ENCODE measurements around the gene GPRC6A. TPM values are rescaled to one million over a fixed set of nuclear protein-coding genes. Genes with fewer than 3 reads are reported as not detected.

The GPRC6A gene
- total RNA-seq, 4 donors from 2014 or later = not detected

DNA sequence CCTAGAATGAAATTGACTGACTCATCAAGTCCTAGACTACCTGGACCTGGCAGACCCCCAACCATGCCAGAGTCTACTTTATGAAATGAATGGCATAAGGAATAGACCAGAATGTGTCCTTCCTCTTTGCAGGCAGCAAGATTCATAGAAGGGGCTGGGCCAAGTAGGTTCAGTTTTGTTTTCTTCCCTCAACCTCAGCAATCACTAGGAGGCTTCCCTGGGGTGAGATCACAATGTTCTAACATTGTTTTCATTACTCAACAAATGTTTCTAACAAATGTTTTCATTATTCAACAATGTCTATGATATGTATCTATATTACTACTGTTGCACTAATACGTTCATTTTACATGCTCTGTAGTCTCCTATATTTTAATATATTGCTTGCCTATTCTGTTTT, 55.0 kb downstream of the GPRC6A start:
- TF ChIP-seq, protein P1, sequence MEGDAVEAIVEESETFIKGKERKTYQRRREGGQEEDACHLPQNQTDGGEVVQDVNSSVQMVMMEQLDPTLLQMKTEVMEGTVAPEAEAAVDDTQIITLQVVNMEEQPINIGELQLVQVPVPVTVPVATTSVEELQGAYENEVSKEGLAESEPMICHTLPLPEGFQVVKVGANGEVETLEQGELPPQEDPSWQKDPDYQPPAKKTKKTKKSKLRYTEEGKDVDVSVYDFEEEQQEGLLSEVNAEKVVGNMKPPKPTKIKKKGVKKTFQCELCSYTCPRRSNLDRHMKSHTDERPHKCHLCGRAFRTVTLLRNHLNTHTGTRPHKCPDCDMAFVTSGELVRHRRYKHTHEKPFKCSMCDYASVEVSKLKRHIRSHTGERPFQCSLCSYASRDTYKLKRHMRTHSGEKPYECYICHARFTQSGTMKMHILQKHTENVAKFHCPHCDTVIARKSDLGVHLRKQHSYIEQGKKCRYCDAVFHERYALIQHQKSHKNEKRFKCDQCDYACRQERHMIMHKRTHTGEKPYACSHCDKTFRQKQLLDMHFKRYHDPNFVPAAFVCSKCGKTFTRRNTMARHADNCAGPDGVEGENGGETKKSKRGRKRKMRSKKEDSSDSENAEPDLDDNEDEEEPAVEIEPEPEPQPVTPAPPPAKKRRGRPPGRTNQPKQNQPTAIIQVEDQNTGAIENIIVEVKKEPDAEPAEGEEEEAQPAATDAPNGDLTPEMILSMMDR (IDR thresholded peaks at IDR 0.05; ENCODE audit: low read depth) = no peak

DNA sequence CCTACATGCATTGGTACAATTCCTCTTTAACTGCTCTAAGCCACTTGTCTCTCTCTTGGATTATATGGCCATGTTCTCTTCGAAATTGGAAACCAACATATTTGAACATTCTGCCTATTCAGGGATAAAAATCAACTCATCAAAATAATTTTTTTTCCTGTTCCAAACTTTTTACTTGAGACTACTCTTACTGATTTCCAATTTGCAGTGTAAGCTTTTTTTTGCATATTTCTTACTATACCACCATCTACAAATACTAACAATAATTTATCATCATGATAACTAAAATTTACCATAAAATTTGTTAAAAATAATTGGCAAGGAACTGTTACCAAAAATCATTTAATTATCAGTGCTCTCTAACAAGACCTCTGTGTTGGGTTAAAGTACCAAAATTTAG, 56.4 kb downstream of the GPRC6A start:
- TF ChIP-seq, protein P1 (IDR thresholded peaks at IDR 0.05; ENCODE audit: low read depth) = no peak

DNA sequence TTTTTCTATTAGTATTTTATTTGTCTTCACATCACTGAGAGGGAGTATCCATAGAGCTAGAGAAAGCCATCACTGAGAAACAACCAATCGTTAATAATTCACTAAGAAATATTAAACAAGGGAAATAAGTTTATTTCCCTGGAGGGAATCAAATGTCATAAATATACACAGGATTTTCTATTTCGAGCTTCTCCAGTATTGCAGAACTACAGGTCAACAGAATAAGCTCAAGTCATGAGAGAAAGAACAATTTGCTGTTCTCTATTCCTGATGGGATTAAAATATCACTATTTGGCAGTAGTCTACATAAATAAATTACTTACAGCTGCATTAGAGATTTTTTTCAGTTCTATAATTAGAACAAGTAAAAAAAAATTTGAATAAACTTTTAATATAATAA, 61.2 kb downstream of the GPRC6A start:
- TF ChIP-seq, protein P1 (IDR thresholded peaks at IDR 0.05; ENCODE audit: low read depth) = no peak

DNA sequence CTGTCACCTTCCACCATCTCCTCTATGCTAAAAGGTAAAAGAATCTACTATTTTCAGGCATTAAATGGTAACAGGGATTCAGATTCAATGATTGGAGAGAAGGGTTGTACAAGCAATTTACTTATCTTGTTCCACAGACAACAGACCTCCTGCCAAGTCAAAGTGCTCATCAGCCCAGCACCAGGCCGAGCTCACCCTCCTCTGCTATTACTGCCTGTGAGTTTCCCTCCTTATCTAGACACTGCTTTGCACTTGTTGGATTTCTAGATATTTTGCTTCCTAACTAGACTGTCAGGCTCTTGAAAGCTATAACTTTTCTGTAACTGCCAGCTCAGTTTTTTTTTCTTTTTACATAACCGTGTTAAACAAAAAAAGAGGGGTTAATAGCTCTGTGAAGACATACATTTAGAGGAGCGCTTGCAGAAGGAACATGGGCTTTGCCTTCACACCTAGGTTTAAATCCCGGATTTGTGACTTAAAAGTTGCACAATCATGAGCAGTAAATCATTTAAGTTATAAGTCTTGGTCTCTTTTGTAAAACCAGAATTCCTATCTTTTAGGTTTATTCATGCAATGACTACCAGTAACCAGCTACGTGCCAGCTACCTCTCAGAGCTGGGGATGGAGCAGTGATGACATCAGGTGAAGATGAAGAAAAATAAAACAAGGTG, 62.2 kb downstream of the GPRC6A start:
- TF ChIP-seq, protein P1 (IDR thresholded peaks at IDR 0.05; ENCODE audit: low read depth) = no peak

DNA sequence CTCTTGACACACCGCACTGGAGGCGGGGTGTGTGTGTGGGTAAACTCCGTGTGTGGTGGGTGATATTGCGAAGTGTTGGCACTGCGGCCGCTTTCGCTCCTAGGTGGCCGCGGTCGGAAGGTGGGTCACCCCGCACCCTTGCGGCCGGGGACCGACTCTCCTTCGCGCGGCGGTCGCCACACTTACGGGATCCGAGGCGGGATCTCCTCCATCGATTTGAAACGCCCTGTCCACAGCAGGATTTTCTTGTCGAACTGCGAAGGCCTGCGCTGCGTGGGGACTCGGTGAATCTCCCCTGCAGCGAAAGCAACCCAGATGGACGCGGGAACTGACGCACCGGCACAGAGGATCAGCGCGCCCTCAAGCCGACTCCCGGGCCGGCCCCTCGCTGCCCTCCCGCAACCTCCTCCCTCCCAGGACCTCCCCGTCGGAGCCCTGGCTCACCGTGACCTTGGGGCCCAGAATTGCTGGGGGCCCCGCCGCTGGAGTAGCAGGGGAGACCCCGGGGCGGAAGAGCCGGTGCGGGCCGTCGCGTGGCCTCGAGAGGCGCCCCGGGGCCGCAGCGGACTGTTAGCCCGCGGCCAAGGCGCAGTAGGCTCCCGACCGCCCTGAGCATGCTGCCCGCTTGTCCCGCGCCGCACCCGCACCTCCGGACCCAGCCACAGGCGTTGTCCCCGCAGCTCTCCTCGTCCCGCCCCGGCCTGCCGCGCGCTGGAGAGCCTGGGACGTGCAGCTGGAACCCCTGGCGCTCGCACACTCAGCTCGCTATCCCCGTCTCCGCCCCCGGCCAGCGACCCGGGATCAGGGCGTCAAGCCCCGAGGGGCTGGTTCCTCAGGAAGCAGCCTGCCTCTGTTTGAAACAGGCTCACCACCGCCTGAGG, 63.7 kb downstream of the GPRC6A start, which contains the start of gene FAM162B:
TSS of gene FAM162B (minus strand) at position 759 of the 881 bp plus-strand sequence. CDS start at position 616, 143 bp downstream.
- TF ChIP-seq, protein P1 (IDR thresholded peaks at IDR 0.05; ENCODE audit: low read depth) = no peak

DNA sequence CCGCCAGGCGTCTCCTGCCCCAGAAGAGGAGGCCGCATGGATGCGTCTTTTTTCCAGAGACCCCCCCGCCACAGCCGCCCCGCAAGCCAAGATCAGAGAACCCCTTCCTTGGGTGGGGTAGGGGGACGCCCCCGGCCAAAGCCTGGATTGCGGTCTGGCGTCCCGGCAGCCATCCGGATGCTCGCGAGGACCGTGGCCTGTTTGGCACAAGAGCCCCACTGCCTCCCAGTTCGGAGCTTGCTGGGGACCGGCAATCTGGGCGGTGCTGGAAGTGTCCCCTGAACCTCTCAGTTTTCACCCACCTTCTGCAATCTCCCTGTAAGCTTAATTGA, 64.3 kb downstream of the GPRC6A start:
- TF ChIP-seq, protein P1 (IDR thresholded peaks at IDR 0.05; ENCODE audit: low read depth) = no peak

DNA sequence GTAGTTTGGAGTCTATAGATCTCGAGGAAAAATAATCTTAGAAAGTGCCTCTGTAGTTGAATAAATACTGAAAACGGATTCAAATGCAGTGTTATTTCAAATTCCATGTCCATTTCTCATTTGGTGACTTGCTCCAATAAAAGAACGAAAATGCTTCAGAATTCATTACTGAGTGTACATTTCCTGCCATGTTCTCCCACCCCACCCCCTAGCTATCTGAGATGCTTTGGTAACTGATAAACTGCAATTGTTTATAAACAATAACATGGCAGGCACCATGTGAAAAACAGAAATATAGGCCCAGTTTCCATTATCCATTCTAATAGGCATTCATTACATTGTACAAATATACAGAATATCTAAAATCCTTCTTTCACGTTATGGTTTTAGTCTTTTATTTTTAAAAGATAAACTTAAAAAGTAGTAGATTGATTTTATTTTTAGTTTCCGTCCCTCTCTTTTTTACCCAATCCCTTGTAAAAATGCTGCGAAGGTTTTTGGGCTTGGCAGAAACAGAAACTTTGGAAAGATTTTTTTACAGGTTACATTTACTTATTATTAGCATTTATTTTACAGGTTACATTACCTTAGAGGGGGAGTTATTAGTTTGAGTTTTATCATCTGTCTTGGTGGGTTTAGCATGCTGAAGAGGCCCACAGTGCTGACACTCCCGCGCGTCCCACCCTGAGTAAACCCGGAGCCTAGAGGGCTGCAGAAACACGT, 64.8 kb downstream of the GPRC6A start:
- TF ChIP-seq, protein P1 (IDR thresholded peaks at IDR 0.05; ENCODE audit: low read depth) = no peak
